ENCODE measurements around the gene SDHD. TPM values are rescaled to one million over a fixed set of nuclear protein-coding genes. Genes with fewer than 3 reads are reported as not detected.

Gene SDHD
- total and polyA plus RNA-seq, 2 donors from 2014 or later, result 111 to 288 TPM

GRCh38 chr11:112096194-112096593 is 9.5 kb downstream of the SDHD start:
- no peak for TF ChIP-seq CTCF (IDR thresholded peaks at IDR 0.05; ENCODE audit: borderline replicate concordance, extremely low read depth, insufficient read depth)
- Histone ChIP-seq H3K9me3 (ENCODE audit: control insufficient read depth in 2 of 3, insufficient read depth in 1 of 3, low read length in 3 of 3) (no peaks in the 10 kb centered on the region), H3K4me3 (ENCODE audit: low read length in 3 of 3) (no peak overlapping the region), H3K27ac (ENCODE audit: low read depth in 2 of 2, low read length in 2 of 2) (no peak overlapping the region), H3K9ac (ENCODE audit: low read length in 3 of 3) (no peak overlapping the region), H3K4me1 (ENCODE audit: control insufficient read depth in 2 of 3, insufficient read depth in 2 of 3, low read depth in 1 of 3, low read length in 3 of 3) (no peaks in the 10 kb centered on the region), H3K27me3 (ENCODE audit: control insufficient read depth, insufficient read depth, low read length) (no peaks in the 10 kb centered on the region), H3K36me3 (ENCODE audit: control insufficient read depth in 2 of 3, insufficient read depth in 3 of 3, low read length in 3 of 3) (peaks cover 3 to 31% (median 14%) of the 10 kb centered on the region in 3 donors)
- intact Hi-C loops (cut with DNase I), result no loop called here
- DNase-seq, result no peak
- FAIRE-seq, result no peak

- DNase-seq, result no peak
- H3K27me3 ChIP-seq (ENCODE audit: control insufficient read depth, insufficient read depth, low read length), result no peaks in the 10 kb centered on the region
- H3K4me1 ChIP-seq (ENCODE audit: control insufficient read depth in 2 of 3, insufficient read depth in 2 of 3, low read depth in 1 of 3, low read length in 3 of 3), result no peaks in the 10 kb centered on the region
- no peak for TF ChIP-seq CTCF (IDR thresholded peaks at IDR 0.05; ENCODE audit: borderline replicate concordance, extremely low read depth, insufficient read depth)
- FAIRE-seq, result no peak
- H3K4me3 ChIP-seq (ENCODE audit: low read length in 3 of 3), result no peak overlapping the region
- no peak overlapping the region for H3K27ac ChIP-seq (ENCODE audit: low read depth in 2 of 2, low read length in 2 of 2)
- no peaks in the 10 kb centered on the region for H3K9me3 ChIP-seq (ENCODE audit: control insufficient read depth in 2 of 3, insufficient read depth in 1 of 3, low read length in 3 of 3)
- H3K36me3 ChIP-seq (ENCODE audit: control insufficient read depth in 2 of 3, insufficient read depth in 3 of 3, low read length in 3 of 3), result peaks cover 0 to 20% (median 11%) of the 10 kb centered on the region in 3 donors
- intact Hi-C loops (cut with DNase I), result no loop called here
- no peak overlapping the region for H3K9ac ChIP-seq (ENCODE audit: low read length in 3 of 3)
These were observed 11.3 kb downstream of the SDHD start for GRCh38 chr11:112097734-112098528.

DNA sequence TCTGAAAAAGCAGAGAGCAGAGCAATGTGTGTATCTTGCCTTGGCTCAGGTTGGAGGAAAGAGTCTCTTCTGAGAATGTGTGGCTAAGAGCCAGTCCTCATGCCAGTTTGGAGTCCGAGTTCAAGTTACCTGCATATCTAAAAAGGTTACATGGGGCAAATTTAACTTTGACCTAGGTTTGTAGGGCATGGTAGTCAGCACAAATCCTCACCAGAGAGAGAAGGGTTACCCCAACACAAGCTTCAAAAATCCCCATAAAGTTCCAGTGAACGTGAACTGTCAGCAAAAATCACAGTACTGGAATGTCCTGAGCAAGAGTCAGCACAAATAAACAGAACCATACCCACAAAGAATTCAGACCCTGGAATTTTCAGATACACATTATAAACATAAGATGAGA is 13.8 kb downstream of the SDHD start:
- FAIRE-seq, result no peak
- Histone ChIP-seq H3K4me1 (ENCODE audit: control insufficient read depth in 2 of 3, insufficient read depth in 2 of 3, low read depth in 1 of 3, low read length in 3 of 3) (no peaks in the 10 kb centered on the region), H3K27ac (ENCODE audit: low read depth in 2 of 2, low read length in 2 of 2) (no peak overlapping the region), H3K27me3 (ENCODE audit: control insufficient read depth, insufficient read depth, low read length) (no peaks in the 10 kb centered on the region), H3K4me3 (ENCODE audit: low read length in 3 of 3) (no peak overlapping the region), H3K9ac (ENCODE audit: low read length in 3 of 3) (no peak overlapping the region), H3K9me3 (ENCODE audit: control insufficient read depth in 2 of 3, insufficient read depth in 1 of 3, low read length in 3 of 3) (no peaks in the 10 kb centered on the region), H3K36me3 (ENCODE audit: control insufficient read depth in 2 of 3, insufficient read depth in 3 of 3, low read length in 3 of 3) (peaks cover 0 to 12% (median 9%) of the 10 kb centered on the region in 3 donors)
- TF ChIP-seq CTCF (IDR thresholded peaks at IDR 0.05; ENCODE audit: borderline replicate concordance, extremely low read depth, insufficient read depth), result no peak
- intact Hi-C loops (cut with DNase I), result no loop called here
- DNase-seq, result no peak

All from kidney (tissue), 14 donors.